Hepatocyte (in vitro differentiated cells): Measurements from ENCODE around the gene PRPF31.

Source experiments
- CTCF ChIP-seq: fragments of 200-600 bp; sonication (generic); IDR thresholded peaks from 2 replicates; pipeline ENCODE4 v1.5.1; 2016; ENCODE audit warnings: antibody characterized with exemption, mild to moderate bottlenecking; ENCODE audit not compliant: poor library complexity
- EZH2 ChIP-seq: fragments of 200-600 bp; sonication (generic); IDR thresholded peaks from 2 replicates; pipeline ENCODE4 v1.6.1; 2016; ENCODE audit warnings: antibody characterized with exemption, mild to moderate bottlenecking, borderline replicate concordance
- EZH2phosphoT487 ChIP-seq: fragments of 200-600 bp; sonication (generic); IDR thresholded peaks from one replicate; pipeline ENCODE4 v1.6.1; 2018; ENCODE audit warnings: antibody characterized with exemption, mild to moderate bottlenecking, low read depth, moderate library complexity; ENCODE audit not compliant: unreplicated experiment, severe bottlenecking

GRCh38 chr19:54099190-54099902 lies 16.2 kb upstream of the PRPF31 start:
- no peak for TF ChIP-seq CTCF
- TF ChIP-seq EZH2phosphoT487 = no peak
- no peak for TF ChIP-seq EZH2
